A549 treated with AZD2906 at 1 μM for 4 hours (cell line): ENCODE measurements around the gene MPP1. TPM values are rescaled to one million over a fixed set of nuclear protein-coding genes. Genes with fewer than 3 reads are reported as not detected.

Source experiments
- total RNA-seq: library from RNA; stranded (reverse); fragments of 200-300 nt; extraction: Qiagen RNA extraction; gene quantifications from 5 replicates; pipeline ENCODE4 v1.2.3, GENCODE V29; 2022

Gene MPP1
- 13.7 to 16.4 TPM (median 15.9 TPM) in 5 replicates for total RNA-seq

DNA sequence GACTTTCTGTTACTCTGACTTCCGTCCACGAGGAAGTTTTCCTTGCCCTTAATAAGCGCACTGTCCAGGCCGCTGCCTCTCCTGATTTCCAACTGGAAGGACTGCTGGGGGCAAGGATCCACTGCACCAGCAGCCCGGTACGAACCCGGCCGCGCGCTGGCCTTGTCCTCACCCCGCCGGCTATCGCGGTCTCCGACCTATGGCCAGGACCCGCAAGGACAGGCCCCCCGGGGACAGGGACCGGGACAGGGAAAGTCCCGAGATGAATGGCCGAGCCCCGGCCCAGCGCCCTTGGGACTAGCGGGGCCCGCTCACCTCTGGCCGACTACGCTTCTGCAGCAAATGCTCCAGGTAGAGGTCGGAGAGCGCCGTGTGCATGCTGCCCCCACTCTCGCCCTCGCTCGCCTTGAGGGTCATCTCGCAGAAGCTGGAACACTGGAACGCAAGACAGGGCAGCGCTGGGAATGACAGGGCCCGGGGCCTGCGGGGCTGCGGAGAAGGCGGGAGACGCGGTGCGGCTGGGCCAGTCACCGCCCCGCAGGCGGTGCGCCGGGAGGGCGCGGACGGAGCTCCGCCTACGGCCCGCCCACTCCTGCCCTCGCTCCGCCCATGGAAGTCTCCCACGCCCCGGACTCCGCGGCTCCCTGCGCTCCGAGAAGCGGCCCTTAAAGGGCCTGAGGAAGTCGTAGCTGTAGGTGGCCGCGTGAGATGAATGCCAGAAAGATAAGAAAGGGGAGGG lies at the start of gene MPP1:
TSS of gene MPP1 (minus strand) at position 529 of the 739 bp plus-strand sequence. CDS start at position 417, 112 bp downstream.

DNA sequence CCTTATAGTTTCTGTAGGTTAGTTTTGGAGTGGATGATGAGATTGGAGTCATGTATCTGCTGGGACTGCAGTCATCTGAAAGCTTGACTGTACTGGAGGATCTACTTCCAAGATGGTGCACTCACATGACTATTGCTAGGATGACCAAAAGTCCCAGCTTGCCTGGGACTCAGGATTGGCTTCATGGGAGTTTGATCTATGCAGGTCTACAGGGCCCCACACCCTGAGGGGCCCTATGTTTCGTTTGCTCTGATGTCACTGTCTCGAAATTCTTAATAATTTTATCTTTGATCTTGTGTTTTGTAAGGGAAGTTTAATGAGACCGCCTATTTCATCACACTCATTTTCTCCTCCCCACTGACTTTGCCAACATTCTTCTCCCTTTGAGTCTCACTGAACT lies 29.3 kb upstream of the MPP1 start, which contains the start of gene SMIM9:
TSS of gene SMIM9 (minus strand) at position 101 of the 400 bp plus-strand sequence. CDS start 3,806 bp downstream, outside the sequence.

DNA sequence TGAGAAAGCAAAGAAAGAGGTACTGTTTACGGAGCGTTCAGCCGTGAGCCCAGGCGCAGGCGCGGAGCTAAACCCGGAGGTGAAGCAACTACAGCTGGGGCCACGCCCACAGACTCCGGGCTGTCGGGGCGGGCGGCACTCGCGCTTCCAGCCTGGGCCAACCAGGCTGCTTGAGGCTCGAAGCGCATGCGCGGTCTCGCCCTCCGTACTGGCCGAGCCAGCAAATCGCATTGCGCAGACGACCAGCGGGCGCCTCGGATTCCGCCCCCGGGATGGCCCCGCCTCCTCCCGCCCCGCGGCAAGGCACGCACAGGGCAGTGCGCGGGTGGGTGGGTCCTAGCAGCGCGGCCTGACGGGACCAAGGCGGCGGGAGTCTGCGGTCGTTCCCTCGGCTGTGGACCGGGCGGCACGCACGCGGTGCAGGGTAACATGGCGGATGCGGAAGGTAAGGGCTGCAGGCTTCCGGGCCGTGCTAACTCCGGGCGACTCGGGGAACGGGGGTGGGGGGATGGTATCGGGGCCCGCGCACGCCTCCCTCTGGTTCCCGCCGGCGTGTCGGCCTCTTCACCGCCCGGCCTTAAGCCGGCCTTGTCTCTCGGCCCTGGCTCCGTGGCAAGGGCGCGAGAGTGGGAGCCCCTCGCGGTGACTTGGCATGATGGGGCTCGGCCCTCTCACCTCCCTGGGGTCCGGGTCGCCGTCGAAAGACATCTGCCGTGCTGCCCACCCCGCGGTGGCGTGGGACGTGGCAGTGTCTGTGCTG lies 42.6 kb downstream of the MPP1 start, which contains the start of gene DKC1:
TSS of gene DKC1 (plus strand) at position 328 of the 760 bp plus-strand sequence. CDS start at position 430, 102 bp downstream.

DNA sequence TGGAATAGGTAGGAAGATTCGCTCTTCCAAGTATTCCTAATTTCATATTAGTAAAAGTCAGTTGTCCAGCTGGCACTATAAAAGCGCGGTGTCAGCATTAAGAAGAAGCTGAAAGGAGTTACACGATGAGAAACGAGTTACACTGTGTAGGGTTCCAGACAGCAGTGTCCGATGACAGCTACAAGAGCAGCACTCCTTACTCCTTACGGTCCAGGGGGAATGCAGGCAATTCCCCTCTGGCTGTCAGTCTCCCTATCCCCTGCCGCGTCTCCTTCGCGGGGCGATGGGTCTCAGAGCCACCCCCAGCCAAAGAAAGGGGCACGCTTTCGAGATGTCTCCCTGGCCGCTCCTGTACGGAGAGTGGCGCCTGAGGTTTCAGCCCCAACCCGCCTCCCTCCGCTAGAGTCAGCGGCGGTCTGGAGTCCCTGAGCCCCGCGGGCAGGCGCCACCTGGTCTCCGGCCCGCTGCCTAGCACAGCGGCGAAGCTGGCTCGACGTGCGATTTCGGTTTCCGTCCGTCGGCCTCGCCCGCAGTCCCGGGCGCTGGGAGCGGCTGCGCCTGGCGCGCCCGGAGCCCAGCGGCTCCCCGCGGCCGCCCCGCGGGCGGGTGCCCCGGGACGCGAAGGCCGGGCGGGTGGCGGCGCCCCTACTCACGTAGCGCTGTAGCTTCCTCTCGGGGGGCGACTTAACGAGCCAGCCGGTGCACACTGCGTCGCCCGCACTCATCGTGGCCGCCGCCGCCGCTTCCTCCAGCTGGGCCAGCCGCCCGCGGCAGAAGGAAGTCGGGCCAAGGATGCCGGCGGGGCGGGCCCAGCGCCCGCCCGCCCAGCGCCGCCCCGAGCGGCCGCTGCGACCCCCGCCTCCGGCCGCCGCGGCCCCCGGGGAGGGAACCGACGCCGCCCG lies 54.7 kb downstream of the MPP1 start, which contains the start of gene GAB3:
TSS of gene GAB3 (minus strand) at position 777 of the 902 bp plus-strand sequence. CDS start at position 725, 52 bp downstream.

Other genes with a start within 250 kb of the MPP1 start
- gene CTAG1A, start 220.4 kb downstream of the MPP1 start, total RNA-seq, result not detected in 5 replicates
- not detected in 5 replicates for gene CTAG1B, start 186.2 kb downstream of the MPP1 start, total RNA-seq
- not detected in 5 replicates for gene CTAG2, start 151.9 kb downstream of the MPP1 start, total RNA-seq
- 0.56 to 0.77 TPM (median 0.66 TPM) in 5 replicates for gene GAB3, start 54.4 kb downstream of the MPP1 start, total RNA-seq
- gene DKC1, start 42.6 kb downstream of the MPP1 start, total RNA-seq, result 137 to 193 TPM (median 147 TPM) in 5 replicates
- gene SMIM9, start 29.2 kb upstream of the MPP1 start, total RNA-seq, result not detected in 5 replicates
- 57.2 to 105 TPM (median 93.5 TPM) in 5 replicates for gene F8A1, start 80.9 kb upstream of the MPP1 start, total RNA-seq
- gene F8, start 217.2 kb upstream of the MPP1 start, total RNA-seq, result 3.6 to 4.6 TPM (median 4.1 TPM) in 5 replicates
- 92.3 to 125 TPM (median 119 TPM) in 5 replicates for gene FUNDC2, start 221.4 kb upstream of the MPP1 start, total RNA-seq